Germinal center (tissue), 1 donor: Measurements from ENCODE around the gene KRT3.
"Not testable (repeated sequence)": the region's sequence is repeated elsewhere in the genome, so short reads cannot be mapped to it uniquely, and the experiment has no call there.

Source experiments
- DNase-seq: peaks from one replicate; pipeline ENCODE4 v3.0.0; 2012; ENCODE audit warnings: mixed read lengths, low spot score

KRT3 gene

DNA sequence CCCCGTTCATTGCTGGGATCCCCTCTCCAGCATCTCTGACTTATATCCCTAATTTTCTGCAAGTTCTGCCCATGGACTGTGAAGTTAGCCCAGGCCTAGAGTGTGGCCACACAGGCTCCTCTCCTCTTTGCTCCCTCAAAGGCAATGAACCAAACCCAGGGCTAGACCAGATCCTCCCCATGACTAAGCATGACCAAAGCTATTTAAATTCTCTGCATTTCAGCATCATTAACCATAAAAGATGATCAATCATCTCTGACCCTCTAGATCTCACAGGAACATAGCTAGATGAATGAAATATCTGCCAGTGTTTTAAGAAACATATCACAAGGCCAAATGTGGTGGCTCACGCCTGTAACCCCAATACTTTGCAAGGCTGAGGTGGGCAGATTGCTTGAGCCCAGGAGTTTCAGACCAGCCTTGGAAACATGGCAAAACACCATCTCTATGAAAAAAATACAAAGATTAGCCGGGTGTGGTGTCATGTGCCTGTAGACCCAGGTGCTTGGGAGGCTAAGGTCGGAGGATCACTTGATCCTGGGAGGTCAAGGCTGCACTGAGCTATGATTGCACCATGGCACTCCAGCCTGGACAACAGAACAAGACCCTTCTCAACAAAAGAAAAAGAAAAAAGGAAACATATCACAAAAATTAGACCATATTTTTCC, 2.2 kb upstream of the KRT3 start:
- no peak for DNase-seq

DNA sequence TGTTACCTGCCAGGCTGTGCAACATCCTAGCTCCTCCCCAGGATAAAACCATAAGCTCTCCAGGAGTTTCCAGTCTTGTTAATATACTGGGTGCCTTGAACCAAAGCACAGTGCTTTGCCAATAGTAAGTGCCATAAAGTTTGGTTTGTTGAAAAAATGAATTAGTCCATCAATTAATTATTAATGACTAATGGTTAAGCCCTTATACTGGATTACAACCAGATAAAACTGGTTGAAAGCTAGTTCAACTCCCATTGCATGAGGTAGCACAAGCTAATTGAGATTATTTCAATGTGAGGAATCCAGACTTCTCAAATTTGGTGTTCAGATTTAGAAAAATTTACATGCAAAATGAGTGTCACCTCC, 1.6 kb upstream of the KRT3 start:
- no peak for DNase-seq

DNA sequence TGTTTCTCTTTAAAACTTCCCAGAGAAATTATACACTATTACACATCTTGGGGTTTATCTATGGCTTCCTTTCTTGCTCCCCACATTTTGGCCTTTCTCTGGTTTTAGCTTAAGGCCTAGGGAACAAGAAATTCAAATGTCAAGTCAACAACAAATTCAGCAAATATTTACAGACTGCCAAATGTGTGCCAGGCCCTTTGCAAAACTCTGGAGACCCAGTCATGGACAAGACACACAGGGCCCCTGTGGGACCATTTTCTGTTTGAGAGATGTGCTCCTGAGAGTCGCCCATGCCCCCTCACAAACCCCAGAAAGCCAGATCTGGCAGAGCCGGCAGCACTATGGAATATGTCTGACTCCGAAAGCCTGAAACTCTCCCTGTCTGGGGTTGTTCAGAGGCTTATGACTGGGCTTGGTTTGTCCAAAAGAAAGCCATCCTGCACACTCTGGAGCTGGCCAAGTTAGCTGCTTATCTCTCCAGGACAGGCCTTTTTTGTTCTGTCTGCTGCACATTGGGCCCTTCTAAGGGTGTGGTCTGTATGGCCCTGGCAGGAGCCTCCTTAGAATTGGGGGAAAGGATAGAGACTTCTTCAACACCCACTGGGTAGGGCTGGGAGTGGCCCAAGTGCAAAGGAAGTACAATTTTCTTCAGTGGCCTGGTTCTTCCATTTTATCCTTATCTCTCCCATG, 1.1 kb upstream of the KRT3 start:
- no peak for DNase-seq

DNA sequence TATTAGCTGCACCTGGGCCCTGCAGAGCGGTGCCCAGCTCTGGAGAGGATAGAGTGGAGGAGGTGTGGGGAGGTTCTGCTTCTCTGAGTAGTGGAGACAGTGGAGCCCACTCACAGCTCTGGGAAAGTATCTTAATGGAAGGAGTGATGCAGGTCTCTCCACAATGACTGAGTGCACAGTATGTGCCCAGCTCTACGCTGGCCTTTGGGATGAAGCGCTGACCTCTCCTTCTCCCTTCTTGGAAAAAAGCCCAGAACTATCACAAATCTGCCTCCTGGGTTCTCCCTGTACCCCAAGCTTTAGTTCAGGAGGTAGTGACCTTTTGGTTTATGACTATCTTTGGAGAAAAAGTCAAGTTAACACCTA, 495 bp upstream of the KRT3 start:
- DNase-seq: no peak

DNA sequence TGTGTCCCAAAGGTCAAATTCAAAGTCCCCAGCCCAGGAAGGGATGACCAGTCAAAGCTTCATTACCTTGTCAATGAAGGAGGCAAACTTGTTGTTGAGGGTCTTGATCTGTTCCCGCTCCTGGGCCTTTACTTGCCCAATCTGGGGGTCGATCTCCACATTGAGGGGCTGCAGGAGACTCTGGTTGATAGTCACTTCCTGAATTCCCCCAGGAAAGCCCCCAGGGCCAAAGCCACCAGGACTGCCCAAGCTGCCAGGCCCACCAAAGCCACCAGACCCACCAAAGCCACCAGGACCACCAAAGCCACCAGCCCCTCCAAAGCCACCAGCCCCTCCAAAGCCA, 614 bp downstream of the KRT3 start:
- not testable (repeated sequence) for DNase-seq

DNA sequence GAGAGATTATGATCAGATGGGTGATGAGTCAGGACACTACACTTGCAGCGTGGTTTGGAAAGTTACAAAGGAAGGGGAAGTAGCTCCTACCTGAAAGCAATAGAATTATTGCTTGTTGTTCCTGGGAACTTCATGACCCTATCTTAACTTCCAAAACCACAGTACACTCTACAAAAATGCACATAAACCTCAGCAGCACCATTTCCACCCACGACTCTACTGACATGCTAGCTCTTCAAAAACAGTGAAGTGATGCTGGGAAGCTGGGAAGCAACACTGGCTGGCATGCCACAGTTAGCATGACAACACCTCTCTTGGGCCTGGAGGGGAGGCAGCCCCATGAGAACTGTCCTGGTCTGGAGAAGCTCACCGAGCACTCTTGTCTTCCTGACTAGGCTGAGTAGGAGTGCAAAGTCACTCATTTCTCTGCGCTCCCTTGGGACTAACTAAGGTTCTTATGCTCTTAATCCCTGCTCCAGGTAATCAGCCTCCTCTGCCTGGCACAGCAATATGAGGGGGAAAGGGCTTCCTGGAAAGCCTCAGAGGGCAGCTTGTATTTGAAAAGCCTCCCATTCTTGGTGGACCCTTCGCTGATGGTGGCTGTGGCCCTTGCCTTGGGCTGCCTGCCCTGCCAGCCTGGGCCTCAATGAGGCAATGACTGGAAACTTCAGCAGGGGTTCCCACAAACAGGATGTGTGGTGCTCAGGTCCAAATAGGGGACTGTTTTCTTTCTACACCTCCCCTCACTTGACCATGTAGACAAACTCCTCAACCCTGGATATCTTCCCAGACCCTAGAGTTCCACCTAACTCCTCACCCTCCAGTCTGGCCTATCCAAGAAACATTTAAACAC, 1.2 kb downstream of the KRT3 start:
- no peak for DNase-seq

DNA sequence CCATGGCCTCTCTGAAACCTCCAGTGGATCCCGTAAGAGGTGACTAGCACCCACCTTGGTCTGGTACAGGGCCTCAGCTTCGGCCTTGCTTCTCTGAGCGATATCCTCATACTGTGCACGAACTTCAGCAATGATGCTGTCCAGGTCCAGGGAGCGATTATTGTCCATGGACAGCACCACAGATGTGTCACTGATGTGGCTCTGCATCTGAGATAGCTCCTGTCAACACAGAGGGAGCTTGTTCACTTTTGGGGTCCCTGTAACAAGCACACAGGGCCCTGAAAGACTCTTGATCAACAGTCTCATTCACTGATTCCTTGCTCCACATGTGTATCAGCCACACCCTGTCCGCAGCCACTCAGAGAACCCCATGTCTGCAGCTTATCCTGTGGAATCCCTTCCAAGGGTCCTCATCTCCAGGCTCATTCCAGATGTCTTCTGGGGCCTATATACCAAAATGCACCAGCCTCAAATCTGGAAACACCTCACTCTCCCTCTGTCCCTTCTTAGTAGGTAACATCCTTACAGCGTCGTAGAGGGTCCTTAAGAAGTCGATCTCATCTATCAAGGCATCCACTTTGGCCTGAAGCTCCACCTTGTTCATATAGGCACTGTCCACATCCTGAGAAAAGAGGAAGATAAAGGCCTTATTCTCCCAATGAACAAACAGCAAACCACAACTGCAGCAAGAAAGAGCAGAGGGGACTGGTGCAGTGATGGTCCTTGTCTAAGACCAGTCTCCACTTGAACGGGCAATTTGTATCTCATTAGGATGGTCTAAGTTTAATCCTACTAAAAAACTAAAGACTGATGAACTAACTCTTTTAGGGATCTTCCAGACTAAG, 3.5 kb downstream of the KRT3 start:
- DNase-seq: no peak

DNA sequence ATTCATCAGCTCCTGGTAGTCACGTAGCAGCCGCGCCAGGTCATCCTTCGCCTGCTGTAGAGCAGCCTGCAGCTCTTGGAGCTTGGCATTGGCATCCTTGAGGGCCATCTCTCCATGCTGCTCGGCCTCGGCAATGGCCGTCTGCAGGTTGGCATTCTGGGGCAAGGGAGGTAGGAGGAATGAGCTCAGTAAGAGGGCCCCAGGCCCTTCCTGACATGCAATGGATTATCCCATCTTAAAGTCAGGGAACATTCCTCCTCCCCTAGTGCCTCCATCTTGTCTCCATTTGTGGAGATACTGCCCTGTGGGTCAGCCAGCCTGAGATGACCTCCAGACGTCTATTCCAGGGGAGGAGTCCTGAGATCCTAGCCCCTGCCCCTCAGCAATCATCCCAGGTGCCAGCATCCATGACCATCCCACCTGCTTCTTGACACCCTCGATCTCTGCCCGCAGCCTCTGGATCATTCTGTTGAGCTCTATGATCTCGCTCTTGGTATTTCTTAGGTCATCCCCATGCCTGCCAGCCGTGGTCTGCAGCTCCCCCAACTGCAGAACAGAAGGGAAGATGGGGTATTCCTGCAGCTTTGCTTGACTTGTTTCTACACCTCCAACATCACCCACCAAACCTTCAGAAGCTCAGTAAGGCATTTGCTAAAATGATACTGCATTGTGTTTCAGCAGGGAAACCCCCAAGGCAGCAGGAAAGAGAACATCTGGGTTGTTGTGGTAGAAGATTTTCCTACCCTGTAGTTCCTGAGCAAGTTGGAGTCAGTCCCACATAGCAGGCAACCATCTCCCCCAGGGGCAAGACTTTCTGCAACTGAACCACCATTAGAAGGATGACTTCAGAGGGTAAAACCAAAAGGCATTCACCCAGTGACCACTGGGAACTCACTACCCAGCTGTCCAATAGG, 4.4 kb downstream of the KRT3 start:
- no peak for DNase-seq

DNA sequence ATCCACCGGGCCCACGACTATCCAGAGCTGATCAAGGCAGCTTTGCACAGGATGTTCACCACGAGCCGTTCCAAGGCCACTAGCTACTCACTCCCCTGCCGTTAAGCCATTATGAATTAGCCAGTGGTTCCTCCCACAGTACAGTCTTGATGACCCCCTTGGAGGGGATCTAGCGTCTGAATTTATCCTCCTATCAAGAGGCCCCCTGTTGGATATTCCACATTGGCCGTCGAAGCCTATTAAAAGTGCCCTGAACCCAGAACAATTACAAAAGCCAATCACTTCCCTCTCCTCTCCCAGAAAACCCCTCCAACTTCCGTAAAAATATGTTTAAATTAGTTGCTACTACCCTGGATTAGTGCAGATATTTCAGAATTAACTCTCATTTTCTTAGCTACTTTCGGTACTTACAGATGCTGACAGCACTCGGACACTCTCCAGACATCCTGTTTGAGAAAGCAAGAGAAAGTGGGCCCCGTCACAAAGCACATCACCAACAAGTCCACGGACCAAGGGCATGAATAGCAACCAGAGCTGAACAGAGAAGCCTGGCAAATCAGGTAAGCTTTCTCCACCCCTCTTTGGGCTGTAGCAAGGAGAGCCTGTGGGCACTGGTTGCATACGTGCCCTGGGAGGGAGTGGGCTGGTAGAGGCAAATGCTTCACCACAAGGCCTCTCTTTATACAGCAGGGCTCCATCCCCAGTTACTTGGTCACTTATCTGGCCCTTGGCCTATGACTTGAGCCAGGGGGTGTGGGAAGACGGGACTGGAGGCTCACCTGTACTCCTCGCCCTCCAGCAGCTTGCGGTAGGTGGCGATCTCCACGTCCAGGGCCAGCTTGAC, 5.3 kb downstream of the KRT3 start:
- no peak for DNase-seq

DNA sequence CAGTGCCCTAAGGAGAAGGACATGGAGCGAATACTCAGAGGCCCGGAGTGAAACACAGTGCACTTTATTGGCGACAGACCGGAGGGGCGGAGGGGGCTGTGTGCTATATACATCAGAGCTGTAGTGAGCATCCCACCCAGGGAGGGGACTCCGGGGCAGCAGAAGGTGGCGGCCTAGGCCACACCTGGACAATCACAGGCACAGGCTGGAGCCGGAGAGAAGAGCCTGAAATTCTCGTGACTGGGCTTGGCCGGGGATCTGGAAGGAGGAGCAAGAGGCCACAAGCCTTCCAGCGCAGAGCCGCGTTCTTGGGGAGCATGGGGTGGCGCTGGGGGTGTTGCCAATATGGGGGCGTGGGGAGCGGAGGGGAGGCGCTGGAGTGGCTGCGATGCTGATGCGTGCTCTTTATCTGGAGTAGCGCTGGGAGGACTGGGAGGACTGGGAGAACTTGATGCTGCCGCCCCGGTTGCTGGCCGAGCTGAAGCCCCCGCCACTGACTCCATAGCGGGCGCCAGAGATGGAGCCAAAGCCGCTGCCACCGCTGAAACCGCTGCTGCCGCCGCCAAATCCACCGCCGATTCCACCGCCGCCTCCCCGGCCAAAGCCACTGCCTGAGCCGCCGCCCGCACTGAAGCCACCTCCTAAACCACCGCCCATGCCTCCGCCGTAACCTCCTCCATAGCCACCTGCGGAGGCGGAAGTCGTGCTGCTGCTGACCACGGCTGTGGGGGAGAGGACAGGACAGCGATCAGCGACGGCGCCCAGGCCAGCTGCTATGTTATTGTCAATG, 6.1 kb downstream of the KRT3 start:
- peak; percentile 10 for DNase-seq

DNA sequence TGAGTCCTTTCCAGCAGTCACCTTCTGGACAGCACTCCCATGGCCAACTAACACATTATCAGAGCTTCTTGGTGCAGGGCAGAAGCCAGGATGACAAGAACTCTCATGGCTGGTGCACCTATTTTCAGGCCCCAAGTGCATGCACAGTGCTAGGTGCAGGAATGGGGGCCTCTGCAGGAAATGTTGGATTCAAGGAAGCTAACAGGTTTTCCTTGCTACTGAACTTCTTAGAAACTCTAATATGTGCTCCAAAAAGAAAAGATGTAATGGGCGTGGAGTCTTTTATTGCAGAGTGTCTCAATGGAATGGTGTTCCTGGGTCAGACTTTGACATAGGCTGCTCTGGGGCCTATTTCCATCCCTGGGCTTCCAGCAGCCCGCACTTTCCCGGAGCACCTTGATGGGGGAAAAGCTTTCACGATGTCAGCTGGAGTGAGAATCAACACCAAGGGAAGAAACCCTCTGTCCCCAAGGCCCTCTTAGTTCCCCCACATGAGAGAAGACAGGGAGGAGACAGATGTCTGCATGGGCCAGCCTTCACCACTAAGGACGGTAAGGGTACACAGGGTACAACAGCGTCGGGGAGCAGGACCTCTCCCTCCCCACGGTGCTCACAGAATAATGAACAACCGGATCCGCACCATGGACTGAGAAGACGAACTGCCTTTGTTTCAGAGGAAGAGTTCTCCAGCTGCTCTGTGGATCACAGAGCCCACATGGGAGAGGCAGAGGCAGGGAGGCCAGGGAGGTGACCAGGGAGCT, 6.9 kb downstream of the KRT3 start:
- DNase-seq: no peak

DNA sequence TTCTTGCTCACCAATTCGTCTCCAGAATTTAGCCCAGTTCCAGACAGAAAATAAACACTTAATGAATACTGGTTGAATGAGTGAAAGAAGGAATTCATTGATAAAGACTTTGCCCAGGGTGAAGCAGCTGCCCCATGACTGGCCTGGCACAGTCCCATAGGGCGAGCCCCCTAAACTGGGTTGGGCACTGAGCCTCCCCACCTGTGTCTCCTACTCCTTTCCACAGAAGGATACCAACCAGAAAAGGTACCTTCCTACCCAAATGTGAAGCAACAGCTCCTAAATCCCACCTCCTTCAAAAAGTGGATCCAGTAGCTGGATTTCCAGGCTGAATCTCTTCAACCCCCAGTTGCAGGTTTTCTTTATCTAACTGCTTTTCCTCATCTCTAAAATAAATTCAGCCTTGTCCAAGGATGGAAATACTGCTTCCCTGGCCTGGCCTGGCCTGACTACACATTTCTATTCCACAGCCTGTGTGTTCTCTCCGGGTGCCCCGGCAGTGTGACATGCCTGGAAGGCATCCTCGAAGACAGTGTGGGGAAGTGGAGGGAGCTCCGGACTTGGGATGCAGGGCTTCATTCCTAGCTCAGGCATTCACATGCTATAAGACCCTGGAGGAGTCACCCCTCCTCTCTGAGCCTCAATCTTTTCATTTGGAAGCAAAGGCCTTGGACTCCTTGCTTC, 7.6 kb downstream of the KRT3 start:
- no peak for DNase-seq

DNA sequence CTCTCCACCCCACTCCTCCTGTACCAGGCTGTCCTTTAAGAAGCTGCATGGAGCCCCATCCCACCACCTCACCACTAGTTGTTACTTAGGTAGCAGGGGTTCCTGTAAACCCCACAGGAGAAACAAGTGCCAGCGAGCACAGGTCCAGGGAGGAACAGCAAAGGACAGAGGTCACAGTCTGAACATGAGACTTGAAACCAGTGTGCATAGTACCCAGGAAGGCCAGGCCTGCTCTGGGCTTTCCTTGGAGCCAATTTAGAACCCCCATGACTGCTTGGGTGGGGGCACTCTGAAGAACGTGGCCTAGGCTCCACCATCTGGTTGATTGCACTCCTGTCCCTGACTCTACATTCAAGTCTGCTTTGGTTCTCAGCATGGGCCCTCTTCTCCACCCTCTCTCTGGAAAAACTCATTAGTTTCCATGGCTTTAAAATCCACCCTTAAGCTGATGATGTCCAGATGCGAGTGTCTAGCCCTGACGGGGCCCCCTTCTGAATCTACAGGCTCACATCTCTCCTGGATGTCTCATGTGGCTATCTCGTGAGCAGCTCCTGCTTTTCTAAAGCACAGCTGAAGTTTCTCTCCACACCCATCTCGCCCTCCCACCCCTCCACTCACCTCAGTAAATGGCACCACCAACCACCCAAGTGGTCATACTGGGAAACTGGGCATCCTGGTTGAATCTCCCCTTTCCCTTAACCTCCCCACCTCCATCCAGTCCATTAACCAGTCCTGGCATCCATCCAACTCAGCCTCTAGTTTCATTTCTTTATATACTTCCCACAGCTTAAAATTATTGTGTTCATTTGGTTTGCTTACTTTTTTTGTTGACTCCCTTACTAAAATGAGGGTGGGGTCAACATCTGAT, 8.4 kb downstream of the KRT3 start:
- no peak for DNase-seq

DNA sequence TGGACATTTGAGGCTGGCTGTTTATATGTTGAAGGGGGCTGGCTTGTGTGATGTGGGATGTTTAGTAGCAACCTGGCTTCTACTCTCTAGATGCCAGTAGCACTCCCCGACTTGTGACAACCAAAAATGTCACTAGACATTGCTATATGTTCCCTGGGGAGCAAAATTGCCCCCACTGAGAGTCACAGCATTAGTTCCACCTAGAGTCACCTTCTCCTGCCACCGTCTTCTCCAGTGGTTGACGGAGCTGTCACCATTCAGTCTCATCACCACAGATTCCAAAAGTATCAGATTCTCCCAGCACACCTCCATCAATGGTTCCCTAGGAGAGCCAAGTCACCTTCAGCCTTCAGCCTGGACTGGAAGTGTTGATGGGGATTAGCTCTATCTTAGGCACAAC, 11.0 kb downstream of the KRT3 start:
- no peak for DNase-seq

DNA sequence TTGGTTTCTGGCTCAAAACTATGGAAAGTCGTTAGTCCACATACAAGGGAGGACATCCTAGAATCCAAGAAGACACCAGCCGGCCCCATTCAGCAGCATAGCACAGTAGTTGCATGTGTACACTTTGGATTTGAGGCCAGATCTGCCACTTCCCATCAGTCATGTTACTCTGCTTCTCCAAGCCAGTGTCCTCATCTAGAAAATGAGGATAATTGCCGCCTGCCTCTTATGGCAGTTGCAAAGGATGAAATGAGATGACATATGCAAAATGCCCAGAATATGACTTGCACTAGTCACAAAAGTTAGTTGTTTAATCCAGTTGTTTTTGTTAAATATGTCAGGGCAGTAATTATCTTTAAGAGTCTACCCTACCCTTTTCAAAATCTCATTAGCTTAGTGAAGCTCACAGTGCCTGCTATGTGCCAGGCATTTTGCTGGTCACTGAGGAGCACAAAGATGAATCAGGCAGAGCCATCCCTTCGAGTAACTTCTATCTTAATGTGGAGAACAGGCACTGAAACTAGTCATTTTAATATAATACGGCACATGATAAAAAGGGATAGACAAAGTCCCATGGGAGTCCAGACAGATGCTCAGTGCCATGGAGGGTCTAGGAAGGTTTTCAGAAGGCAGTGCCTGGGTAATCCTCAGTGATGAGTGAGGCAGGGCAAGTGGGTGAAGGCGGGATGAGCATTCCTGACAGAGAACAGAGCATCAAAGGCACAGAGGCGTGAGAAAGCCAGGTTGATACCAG, 12.2 kb downstream of the KRT3 start:
- DNase-seq: no peak

DNA sequence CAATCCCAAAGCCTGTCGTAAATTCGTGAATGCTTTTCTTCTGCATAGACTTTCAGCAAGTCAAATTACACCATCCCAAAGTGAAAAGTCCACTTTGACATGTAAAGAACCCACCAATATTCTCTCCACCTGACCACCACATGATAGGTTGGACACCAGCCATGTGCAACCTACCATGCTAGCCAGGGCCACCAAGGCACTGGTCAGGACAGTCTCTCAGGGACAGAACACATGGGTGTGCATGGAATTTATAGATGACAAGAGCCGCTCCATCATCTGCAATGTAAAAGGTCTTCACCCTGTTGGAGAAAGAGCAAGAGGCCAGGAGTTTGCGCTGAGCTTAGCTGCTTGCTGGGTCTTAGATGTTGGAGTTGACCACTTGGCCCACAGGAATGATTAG, 13.4 kb downstream of the KRT3 start:
- no peak for DNase-seq
